HG03064 (cell line): Measurements from ENCODE around the gene TNFAIP6.

Source experiments
- ATAC-seq: cut with Tn5 transposase; IDR thresholded peaks from one replicate; pipeline ENCODE4 v1.9.1; 2021; ENCODE audit warnings: low read depth; ENCODE audit not compliant: unreplicated experiment

TNFAIP6 gene

DNA sequence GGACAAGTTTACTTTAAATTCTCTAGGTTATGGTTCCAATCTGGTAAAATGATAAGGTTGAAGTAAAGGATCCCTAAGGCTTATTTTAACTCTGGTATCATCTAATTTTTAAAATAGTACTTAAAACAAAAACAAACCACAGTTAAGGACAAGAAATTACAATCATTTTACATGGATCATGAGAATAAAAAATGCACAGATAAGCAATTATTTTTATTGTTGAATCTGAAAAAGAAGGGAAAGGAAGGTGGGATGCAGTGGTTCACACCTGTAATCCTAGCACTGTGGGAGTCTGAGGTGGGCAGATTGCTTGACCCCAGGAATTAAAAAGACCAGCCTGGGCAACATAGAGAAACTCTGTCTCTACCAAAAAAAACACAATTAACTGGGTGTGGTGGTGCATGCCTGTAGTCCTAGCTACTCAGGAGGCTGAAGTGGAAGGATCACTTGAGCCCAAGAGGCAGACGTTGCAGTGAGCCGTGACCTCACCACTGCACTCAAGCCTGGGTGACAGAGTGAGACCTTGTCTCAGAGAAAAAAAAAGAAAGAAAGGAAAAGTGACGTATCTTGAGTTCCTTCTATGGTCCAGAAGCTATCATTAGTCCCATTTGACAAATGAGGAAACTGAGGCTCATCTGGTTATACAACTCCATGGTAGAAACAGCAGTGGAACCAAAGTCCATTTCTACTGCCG is 2.5 kb downstream of the TNFAIP6 start:
- ATAC-seq: no peak

DNA sequence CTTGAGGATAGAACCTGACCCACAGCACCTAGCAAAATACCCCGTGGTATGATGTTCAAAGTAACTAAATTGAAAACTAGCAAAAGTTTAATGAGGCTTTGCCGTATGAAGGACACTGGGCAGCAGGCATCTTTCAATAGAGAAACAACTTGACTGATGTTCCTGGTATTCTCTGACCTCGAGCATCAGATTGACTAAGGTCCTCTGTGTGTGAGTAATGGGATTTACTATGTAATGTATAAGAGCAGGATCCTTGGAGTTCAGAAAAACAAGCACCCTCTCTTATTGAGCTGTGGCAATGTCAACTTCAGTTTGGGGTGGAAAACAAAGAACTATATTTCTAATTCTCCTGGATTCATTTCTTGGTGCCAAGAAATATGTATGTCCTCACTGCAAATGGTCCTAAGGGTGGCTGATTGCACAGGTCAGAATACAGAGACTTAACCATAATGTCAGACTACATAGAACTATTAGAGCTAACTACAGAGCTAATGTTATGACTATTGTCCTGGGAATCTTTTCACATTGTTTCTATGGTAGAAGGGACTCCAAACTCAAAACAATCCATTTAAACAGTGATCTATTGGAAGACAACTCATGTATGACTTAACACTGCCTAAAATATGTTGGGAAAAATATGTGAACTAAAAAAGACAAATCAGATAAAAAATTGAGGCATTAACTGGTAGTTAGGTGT is 4.4 kb downstream of the TNFAIP6 start:
- no peak for ATAC-seq

- ATAC-seq: no peak
These were observed 6.3 kb downstream of the TNFAIP6 start for GRCh38 chr2:151363709-151364108.

GRCh38 chr2:151367571-151367970 is 10.2 kb downstream of the TNFAIP6 start:
- no peak for ATAC-seq

DNA sequence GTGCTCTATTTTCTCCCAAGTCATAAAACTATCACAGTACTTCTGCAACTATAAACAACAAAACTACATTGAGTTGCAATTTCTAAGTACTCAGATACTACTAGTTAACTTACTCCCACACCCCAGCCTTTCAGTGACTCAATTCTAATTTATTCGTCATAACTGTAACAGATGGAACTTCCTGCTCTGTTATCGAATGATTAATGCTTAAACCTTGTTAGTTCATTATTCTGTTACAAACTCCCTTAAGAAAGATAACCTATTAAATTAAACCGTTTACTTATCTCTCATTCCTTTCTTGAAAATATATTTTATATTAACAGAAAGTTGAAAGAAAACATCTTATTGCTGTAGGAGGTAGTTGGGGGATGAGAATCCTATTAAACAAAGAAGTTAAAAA is 17.0 kb downstream of the TNFAIP6 start:
- ATAC-seq: peak; percentile 93

GRCh38 chr2:151379169-151379568 is 21.8 kb downstream of the TNFAIP6 start:
- ATAC-seq: no peak

GRCh38 chr2:151380580-151381235 is 23.3 kb downstream of the TNFAIP6 start:
- no peak for ATAC-seq

GRCh38 chr2:151381266-151381665 is 23.9 kb downstream of the TNFAIP6 start:
- no peak for ATAC-seq

GRCh38 chr2:151388011-151388410 is 30.6 kb downstream of the TNFAIP6 start:
- ATAC-seq: no peak

- no peak for ATAC-seq
These were observed 34.0 kb downstream of the TNFAIP6 start for GRCh38 chr2:151391436-151391835.

- no peak for ATAC-seq
These were observed 37.1 kb downstream of the TNFAIP6 start for GRCh38 chr2:151394509-151394908.

DNA sequence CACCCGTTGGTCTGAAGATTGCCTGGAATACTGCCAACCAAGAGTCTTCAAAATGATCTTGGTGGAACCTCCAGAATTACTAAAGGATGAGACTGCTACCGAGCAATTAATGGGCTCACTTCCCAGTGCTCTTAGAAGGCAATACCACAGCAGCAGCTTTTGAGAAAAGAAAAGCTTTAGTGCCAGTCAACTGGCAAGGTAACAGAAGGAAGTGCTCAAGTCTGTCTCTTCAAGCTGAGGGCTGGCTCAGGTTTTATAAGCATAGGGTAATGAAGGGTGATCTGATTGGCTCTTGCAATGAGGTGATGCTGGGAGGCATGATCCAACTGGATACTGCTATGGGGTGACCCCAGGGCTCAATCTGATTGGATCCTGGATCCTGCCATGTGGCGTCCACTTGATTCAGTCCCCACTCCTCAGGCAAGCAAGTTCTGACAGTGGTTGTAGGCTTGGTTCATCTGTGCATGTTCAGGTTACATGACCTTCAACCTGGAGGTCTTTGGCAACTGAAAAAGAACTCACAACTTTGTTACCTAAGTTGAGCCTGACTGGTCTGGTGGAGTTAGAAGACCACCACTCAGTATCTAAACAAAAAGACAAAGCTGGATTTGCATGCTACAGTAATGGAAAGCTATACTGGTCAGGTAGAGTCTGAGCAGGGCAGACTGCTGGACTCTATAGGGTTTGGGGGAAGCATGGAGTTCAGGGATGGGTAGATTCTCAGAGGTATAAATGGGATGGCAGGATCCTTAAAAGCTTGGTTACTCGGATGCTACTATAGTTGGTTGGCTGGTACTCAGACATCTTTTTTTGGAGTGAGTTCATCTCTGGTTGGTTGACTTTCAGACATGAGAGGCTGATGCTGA is 38.4 kb downstream of the TNFAIP6 start:
- ATAC-seq: no peak

DNA sequence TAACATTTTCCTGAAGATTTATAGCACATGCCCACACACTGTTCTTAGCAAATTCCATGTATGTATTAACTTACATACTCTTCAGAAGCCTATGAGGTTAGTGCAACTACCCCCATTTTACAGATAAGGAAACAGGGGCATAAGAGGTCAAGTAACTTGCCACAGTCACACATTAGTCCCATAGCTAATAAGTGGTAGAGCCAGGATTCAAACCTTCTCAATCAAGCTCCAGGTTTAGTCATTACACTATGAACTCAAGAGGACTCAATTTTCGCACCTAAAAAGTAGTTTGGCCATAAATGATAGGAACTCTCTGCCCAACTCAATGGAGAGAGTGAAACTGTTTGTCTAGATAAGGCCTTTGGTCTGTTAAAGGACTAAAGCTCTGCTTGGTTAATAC is 42.6 kb downstream of the TNFAIP6 start:
- no peak for ATAC-seq

GRCh38 chr2:151401149-151401548 is 43.8 kb downstream of the TNFAIP6 start:
- ATAC-seq: no peak

DNA sequence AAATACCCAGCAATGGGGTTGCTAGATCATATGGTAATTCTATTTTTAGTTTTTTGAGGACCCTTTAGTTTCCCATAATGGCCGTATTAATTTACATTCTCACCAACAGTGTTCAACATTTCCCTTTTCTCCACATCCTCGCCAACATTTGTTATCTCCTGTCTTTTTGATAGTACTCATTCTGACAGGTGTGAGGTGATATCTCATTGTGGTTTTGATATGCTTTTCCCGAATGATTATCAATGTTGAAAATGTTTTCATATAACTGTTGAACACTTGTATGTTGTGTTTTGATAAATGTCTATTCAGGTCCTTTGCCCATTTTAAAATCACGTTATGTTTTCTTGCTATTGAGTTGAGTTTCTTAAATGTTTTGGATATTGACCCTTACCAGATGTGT is 46.5 kb downstream of the TNFAIP6 start:
- ATAC-seq: no peak

- ATAC-seq: no peak
These were observed 48.0 kb downstream of the TNFAIP6 start for GRCh38 chr2:151405376-151405775.

DNA sequence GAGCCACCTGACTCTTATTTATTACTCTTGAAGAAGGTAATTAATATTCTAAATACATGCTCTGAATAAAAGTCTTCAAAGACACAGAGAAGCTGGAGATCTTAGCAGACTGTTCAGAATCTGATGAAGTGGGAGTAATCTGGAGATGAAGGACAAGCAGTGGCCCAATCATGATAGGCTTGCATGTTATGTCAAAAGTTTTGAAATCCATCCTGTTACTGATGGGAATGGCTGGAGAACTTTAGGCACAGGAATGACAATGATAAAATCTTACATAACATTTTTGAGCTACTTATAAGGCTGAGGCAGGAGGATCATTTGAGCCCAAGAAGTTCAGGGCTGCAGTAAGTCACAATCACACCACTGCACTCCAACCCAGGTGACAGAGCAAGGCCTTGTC is 49.9 kb downstream of the TNFAIP6 start:
- no peak for ATAC-seq

DNA sequence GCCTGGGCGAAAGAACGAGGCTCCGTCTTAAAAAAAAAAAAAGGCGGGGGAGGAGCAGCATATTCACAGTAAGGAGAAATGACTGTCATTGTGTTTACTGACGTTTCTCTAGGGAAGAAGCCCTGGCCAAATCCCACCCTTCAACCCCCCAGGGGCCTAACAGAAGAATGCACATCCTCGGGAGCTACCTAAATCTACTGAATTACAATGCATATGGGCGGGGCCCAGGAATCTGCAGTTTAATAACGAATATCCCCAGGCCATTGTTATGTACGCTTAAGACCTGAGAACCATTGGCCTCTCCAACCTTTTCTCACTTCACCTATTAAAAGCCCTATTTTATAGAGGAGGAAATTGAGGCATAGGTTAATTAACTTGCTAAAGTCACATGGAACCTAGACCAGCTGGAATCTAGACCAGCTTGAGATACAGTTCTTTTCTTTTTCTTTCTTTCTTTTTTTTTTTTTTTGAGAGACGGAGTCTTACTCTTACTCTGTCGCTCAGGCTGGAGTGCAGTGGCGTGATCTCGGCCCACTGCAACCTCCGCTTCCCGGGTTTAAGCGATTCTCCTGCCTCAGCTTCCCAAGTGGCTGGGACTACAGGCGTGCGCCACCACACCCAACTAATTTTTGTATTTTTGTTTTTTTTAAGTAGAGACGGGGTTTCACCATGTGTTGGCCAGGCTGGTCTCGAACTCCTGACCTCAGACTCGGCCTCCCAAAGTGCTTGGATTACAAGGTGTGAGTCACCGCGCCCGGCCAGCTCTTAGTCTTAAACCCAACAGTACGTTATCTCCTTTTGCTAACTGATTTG is 51.6 kb downstream of the TNFAIP6 start:
- no peak for ATAC-seq

- ATAC-seq: peak; percentile 97
These were observed 52.5 kb downstream of the TNFAIP6 start, which contains the start of gene RIF1 for GRCh38 chr2:151409601-151410484. TSS of gene RIF1 (plus strand) at chr2:151409902. CDS start at chr2:151410424, 522 bp downstream.
